AG10803 (cell line): ENCODE results near the gene RPS6KA4.

Experiments
- DNase-seq: peaks from one replicate; pipeline ENCODE4 v3.0.0; 2010; ENCODE audit warnings: low read depth
- H3K4me3 ChIP-seq: 2 replicates; pipeline ENCODE4 v1.5.1; 2011; ENCODE audit warnings: mild to moderate bottlenecking, low read length, control low read depth
- CTCF ChIP-seq: conservative IDR thresholded peaks from 2 replicates; pipeline ENCODE4 v1.5.1; 2011; ENCODE audit warnings: mild to moderate bottlenecking, low read length, control low read depth, inconsistent platforms

Gene RPS6KA4

GRCh38 chr11:64391839-64392238 is 32.9 kb downstream of the RPS6KA4 start:
- no peak for DNase-seq
- TF ChIP-seq CTCF, result no peak

GRCh38 chr11:64395545-64396078 is 36.6 kb downstream of the RPS6KA4 start:
- no peak for DNase-seq
- TF ChIP-seq CTCF, result no peak
- H3K4me3 ChIP-seq, result no peak overlapping the region

More at GRCh38 chr11:64391839-64392238, 32.9 kb downstream of the RPS6KA4 start:
- H3K4me3 ChIP-seq, result no peak overlapping the region

GRCh38 chr11:64396079-64396591 is 37.2 kb downstream of the RPS6KA4 start:
- DNase-seq, result no peak
- H3K4me3 ChIP-seq, result no peak overlapping the region
- no peak for TF ChIP-seq CTCF

GRCh38 chr11:64400102-64400501 is 41.1 kb downstream of the RPS6KA4 start:
- DNase-seq, result peak; percentile 11
- TF ChIP-seq CTCF, result no peak

GRCh38 chr11:64400667-64401066 is 41.7 kb downstream of the RPS6KA4 start:
- no peak for TF ChIP-seq CTCF
- H3K4me3 ChIP-seq, result no peak overlapping the region
- DNase-seq, result no peak

More at GRCh38 chr11:64400102-64400501, 41.1 kb downstream of the RPS6KA4 start:
- no peak overlapping the region for H3K4me3 ChIP-seq

GRCh38 chr11:64401775-64402174 is 42.8 kb downstream of the RPS6KA4 start:
- DNase-seq, result no peak
- H3K4me3 ChIP-seq, result no peak overlapping the region
- no peak for TF ChIP-seq CTCF

GRCh38 chr11:64403106-64403505 is 44.1 kb downstream of the RPS6KA4 start:
- no peak for DNase-seq
- TF ChIP-seq CTCF, result no peak
- no peak overlapping the region for H3K4me3 ChIP-seq
